Fibroblast of pulmonary artery (primary cell): ENCODE results near the gene SHTN1.

Experiments used
- DNase-seq: peaks from one replicate; pipeline ENCODE4 v3.0.0-alpha.2; 2010; ENCODE audit warnings: low read depth
- H3K4me3 ChIP-seq: replicated peaks from 2 replicates; pipeline ENCODE4 v1.5.1; 2011; ENCODE audit warnings: low read depth, mild to moderate bottlenecking, control low read depth, low read length, moderate library complexity
- CTCF ChIP-seq: IDR thresholded peaks from 2 replicates; pipeline ENCODE4 v1.5.1; 2011; ENCODE audit warnings: mild to moderate bottlenecking, control low read depth, low read length, inconsistent platforms; ENCODE audit errors: missing control alignments

SHTN1 gene

GRCh38 chr10:116960066-116960776 lies 44.8 kb downstream of the SHTN1 start:
- peak; percentile 72 for DNase-seq
- no peak overlapping the region for H3K4me3 ChIP-seq
- TF ChIP-seq CTCF: no peak

DNA sequence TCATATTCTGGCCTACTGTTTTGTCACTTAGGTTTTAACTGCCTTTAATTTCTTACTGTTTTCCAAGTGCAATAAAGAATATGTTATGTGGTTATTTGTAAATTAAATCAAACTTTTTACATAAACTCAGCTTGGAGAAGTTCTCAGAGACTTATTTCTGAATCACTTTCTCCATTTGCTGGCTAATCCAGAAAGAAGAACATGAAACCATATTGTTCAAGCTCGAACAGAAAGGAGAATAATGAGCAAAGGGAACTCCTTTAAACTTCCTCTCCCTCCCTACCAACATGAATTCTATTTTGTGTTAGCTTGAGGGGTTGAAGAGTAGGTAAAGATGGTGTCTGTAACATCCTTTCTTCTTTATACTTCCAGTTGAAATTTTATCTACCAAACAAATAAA lies 52.3 kb downstream of the SHTN1 start:
- no peak overlapping the region for H3K4me3 ChIP-seq
- DNase-seq: no peak
- no peak for TF ChIP-seq CTCF

- no peak for DNase-seq
- H3K4me3 ChIP-seq: no peak overlapping the region
- TF ChIP-seq CTCF: no peak
These were observed 56.5 kb downstream of the SHTN1 start for GRCh38 chr10:116948530-116948870.

DNA sequence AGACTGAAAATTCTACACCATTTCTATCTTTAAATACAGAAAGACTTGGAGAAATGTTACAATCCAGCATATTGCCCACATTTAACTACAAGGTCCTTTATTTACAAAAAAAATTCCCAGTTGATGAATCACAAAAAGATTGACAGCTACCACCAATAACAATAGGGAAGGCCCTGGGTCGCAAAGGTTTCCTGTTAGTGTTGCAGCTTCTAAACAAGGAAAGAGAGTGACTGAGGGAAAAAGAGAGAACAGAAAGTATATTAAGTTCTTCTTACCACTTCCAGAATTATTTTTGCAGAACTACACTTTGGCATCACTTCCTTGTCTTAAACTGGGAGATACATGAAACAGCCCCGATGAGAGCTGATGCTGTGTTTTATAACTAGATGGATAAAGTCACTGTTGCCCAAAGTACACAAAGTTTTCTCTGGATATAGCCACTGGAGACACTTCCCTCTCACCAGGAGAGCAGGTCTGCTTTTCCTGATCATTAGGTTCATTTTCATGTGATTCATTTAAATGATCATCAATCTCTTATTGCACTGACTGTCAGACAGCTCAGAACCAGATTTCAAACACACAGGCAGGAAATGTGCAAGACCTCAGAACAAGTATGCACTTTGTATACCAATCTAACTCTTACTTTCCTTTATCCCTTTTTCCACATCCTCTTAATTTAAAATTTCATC lies 57.0 kb downstream of the SHTN1 start:
- no peak for TF ChIP-seq CTCF
- no peak overlapping the region for H3K4me3 ChIP-seq
- DNase-seq: peak; percentile 54

DNA sequence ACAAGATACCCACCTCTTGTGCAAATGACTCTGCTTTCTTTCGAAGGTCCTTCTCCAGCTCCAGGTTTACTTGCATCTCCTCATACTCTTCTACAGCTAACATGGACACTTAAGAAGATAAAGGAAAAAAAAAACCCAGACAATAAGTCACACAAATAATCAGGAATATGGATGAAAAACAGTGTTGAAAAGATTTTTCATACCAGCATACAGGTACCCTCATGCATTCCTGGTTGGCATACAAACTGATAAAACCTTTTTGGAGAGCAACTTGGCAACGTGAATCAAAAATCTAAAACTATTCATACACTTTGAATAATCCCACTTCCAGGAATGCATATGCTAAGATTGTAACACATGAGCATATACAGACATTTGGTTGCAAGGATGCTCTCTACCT lies 60.1 kb downstream of the SHTN1 start:
- no peak for DNase-seq
- no peak overlapping the region for H3K4me3 ChIP-seq
- no peak for TF ChIP-seq CTCF

DNA sequence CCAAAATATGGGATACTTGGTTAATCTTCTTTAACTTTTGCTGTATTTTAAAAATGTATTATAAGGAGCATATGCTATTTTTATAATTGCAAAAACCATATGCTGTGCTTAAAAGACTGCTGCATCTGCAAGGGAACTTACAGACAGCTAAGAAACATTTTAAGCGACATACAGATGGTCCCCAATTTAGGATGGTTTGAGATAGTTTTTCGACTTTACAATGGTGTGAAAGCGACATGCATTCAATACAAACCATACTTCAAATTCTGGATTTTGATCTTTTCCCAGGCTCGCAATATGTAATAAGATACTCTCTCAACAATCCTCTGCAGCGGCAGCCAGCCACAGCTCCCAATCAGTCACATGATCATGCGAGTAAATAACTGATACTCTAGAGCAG lies 73.2 kb downstream of the SHTN1 start:
- TF ChIP-seq CTCF: no peak
- DNase-seq: no peak
- no peak overlapping the region for H3K4me3 ChIP-seq

- no peak for TF ChIP-seq CTCF
- no peak overlapping the region for H3K4me3 ChIP-seq
- no peak for DNase-seq
These were observed 78.6 kb downstream of the SHTN1 start for GRCh38 chr10:116926426-116926825.
